K562 (cell line): ENCODE measurements around the gene SMCHD1. TPM values are rescaled to one million over a fixed set of nuclear protein-coding genes. Genes with fewer than 3 reads are reported as not detected.

Experiments
- ETV5 ChIP-seq: sonication (generic); formaldehyde crosslinking; IDR thresholded peaks from 2 replicates; pipeline ENCODE4 v1.4.0; 2020; ENCODE audit warnings: low read depth, mild to moderate bottlenecking, missing genetic modification reagents
- IFI16 ChIP-seq: fragments of 250-450 bp; sonication (Bioruptor Pico); IDR thresholded peaks from 2 replicates; pipeline ENCODE4 v2.1.2; 2022; ENCODE audit warnings: mild to moderate bottlenecking, inconsistent platforms
- KLF16 ChIP-seq: IDR thresholded peaks from 2 replicates; pipeline ENCODE4 v1.6.1; 2016; ENCODE audit warnings: antibody characterized with exemption
- STAT5B ChIP-seq: fragments of 250-450 bp; sonication (Bioruptor Pico); IDR thresholded peaks from 2 replicates; pipeline ENCODE4 v1.8.0; 2021; ENCODE audit warnings: mild to moderate bottlenecking, inconsistent platforms
- ZBTB17 ChIP-seq: fragments of 450-650 bp; formaldehyde crosslinking; IDR thresholded peaks from 2 replicates; pipeline ENCODE4 v1.4.0; 2020; ENCODE audit warnings: mild to moderate bottlenecking
- ZNF184 ChIP-seq: sonication (generic); formaldehyde crosslinking; IDR thresholded peaks from 2 replicates; pipeline ENCODE4 v1.5.0; 2020; ENCODE audit warnings: missing genetic modification reagents
- ZNF830 ChIP-seq: fragments of 250-450 bp; sonication (Bioruptor Pico); IDR thresholded peaks from 2 replicates; pipeline ENCODE4 v1.5.0; 2021; ENCODE audit warnings: mild to moderate bottlenecking
- polyA plus RNA-seq, 8 experiments: library from polyadenylated mRNA; depleted of rRNA in 4 of 8; stranded (reverse) in 5 of 8; unstranded in 3 of 8; fragments of >200 nt; fragmentation: Nextera tagmentation in 2 of 8; fragmentation: Illumina TruSeq in 1 of 8; extraction: Ambion mirVana in 2 of 8; extraction: Trizol in 1 of 8; gene quantifications; 2 replicates each; pipeline versions ENCODE4 v1.2.1 to v1.2.3, GENCODE V29; 2011 to 2014; ENCODE audit warnings: inconsistent platforms in 1 of 8, missing spikeins in 1 of 8
- total RNA-seq, 7 experiments: library from RNA; depleted of rRNA in 6 of 7; stranded (reverse); fragments of >200 nt in 6 of 7; fragmentation: Illumina TruSeq in 2 of 7; extraction: Trizol in 2 of 7; gene quantifications; 2 replicates each; pipeline versions ENCODE4 v1.2.1 to v1.2.3, GENCODE V29; 2011 to 2021; ENCODE audit warnings: low replicate concordance in 1 of 7
- TF ChIP-seq, protein P1 (sequence below): sonication (generic); formaldehyde crosslinking; IDR thresholded peaks from 2 replicates; pipeline ENCODE4 v1.8.0; 2023; ENCODE audit warnings: mild to moderate bottlenecking, missing genetic modification reagents
- TF ChIP-seq, protein P2 (sequence below): fragments of 450-650 bp; IDR thresholded peaks from 2 replicates; pipeline ENCODE4 v1.6.1; 2017; ENCODE audit warnings: antibody characterized with exemption, mild to moderate bottlenecking
- TF ChIP-seq, protein P3 (sequence below): IDR thresholded peaks from 3 replicates; pipeline ENCODE4 v1.6.1; 2011; ENCODE audit warnings: borderline replicate concordance, mild to moderate bottlenecking; ENCODE audit not compliant: insufficient read length, insufficient read depth
- TF ChIP-seq, protein P4 (sequence below): sonication (generic); formaldehyde crosslinking; IDR thresholded peaks from 2 replicates; pipeline ENCODE4 v1.8.0; 2022; ENCODE audit warnings: mild to moderate bottlenecking, missing genetic modification reagents

Gene SMCHD1
- total and polyA plus RNA-seq, 9 of the 15 experiments (the other 6 are each of a cell fraction or from before 2014, with no cell fraction given) = 6.3 to 144 (median 72.7) TPM

DNA sequence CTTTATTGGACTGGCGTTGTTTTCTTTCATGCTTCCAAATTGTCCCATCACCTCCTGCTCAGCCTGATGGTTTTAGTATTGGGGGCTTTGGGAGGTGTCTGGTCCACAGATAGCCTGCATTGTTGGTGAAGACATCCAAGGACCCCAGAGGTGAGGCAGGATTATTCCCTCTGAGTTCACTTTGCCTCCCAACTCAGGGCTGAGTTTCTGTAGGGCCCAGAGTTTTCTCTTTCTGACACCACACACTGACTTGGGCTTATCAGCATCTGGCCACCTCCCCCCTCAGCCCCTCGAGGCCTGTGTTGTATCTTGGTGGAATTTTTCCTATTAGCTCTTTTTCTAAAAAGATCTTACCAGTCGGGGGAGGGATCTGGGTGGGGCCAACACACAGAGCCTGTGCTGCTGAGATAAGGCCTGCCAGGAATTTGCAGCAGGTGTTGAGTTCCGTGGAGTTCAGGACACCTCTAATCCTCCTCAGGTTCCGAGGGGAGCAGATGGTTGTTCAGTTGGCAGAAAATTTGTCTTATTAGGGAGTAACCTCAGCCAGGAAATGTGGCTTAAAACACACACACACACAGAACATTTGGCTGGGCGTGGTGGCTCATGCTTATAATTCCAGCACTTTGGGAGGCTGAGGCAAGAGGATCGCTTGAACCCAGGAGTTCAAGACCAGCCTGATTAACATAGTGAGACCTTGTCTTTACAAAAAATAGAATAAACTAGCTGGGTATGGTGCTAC lies 198.6 kb downstream of the SMCHD1 start (continued):
- TF ChIP-seq, protein P1, sequence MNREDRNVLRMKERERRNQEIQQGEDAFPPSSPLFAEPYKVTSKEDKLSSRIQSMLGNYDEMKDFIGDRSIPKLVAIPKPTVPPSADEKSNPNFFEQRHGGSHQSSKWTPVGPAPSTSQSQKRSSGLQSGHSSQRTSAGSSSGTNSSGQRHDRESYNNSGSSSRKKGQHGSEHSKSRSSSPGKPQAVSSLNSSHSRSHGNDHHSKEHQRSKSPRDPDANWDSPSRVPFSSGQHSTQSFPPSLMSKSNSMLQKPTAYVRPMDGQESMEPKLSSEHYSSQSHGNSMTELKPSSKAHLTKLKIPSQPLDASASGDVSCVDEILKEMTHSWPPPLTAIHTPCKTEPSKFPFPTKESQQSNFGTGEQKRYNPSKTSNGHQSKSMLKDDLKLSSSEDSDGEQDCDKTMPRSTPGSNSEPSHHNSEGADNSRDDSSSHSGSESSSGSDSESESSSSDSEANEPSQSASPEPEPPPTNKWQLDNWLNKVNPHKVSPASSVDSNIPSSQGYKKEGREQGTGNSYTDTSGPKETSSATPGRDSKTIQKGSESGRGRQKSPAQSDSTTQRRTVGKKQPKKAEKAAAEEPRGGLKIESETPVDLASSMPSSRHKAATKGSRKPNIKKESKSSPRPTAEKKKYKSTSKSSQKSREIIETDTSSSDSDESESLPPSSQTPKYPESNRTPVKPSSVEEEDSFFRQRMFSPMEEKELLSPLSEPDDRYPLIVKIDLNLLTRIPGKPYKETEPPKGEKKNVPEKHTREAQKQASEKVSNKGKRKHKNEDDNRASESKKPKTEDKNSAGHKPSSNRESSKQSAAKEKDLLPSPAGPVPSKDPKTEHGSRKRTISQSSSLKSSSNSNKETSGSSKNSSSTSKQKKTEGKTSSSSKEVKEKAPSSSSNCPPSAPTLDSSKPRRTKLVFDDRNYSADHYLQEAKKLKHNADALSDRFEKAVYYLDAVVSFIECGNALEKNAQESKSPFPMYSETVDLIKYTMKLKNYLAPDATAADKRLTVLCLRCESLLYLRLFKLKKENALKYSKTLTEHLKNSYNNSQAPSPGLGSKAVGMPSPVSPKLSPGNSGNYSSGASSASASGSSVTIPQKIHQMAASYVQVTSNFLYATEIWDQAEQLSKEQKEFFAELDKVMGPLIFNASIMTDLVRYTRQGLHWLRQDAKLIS = peak; percentile 88
- no peak for TF ChIP-seq ZNF830
- no peak for TF ChIP-seq IFI16 (CRISPR knock-in tag)
- TF ChIP-seq, protein P2, sequence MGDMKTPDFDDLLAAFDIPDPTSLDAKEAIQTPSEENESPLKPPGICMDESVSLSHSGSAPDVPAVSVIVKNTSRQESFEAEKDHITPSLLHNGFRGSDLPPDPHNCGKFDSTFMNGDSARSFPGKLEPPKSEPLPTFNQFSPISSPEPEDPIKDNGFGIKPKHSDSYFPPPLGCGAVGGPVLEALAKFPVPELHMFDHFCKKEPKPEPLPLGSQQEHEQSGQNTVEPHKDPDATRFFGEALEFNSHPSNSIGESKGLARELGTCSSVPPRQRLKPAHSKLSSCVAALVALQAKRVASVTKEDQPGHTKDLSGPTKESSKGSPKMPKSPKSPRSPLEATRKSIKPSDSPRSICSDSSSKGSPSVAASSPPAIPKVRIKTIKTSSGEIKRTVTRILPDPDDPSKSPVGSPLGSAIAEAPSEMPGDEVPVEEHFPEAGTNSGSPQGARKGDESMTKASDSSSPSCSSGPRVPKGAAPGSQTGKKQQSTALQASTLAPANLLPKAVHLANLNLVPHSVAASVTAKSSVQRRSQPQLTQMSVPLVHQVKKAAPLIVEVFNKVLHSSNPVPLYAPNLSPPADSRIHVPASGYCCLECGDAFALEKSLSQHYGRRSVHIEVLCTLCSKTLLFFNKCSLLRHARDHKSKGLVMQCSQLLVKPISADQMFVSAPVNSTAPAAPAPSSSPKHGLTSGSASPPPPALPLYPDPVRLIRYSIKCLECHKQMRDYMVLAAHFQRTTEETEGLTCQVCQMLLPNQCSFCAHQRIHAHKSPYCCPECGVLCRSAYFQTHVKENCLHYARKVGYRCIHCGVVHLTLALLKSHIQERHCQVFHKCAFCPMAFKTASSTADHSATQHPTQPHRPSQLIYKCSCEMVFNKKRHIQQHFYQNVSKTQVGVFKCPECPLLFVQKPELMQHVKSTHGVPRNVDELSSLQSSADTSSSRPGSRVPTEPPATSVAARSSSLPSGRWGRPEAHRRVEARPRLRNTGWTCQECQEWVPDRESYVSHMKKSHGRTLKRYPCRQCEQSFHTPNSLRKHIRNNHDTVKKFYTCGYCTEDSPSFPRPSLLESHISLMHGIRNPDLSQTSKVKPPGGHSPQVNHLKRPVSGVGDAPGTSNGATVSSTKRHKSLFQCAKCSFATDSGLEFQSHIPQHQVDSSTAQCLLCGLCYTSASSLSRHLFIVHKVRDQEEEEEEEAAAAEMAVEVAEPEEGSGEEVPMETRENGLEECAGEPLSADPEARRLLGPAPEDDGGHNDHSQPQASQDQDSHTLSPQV = peak; percentile 44; the same call in 1 of the 2 replicates
- no peak for TF ChIP-seq STAT5B (CRISPR knock-in tag)
- peak; percentile 48; the same call in 1 of the 2 replicates for TF ChIP-seq ETV5 (CRISPR knock-in tag)
- no peak for TF ChIP-seq ZBTB17 (CRISPR knock-in tag)
- TF ChIP-seq, protein P3, sequence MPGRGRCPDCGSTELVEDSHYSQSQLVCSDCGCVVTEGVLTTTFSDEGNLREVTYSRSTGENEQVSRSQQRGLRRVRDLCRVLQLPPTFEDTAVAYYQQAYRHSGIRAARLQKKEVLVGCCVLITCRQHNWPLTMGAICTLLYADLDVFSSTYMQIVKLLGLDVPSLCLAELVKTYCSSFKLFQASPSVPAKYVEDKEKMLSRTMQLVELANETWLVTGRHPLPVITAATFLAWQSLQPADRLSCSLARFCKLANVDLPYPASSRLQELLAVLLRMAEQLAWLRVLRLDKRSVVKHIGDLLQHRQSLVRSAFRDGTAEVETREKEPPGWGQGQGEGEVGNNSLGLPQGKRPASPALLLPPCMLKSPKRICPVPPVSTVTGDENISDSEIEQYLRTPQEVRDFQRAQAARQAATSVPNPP = no peak
- TF ChIP-seq KLF16 = peak; percentile 98
- TF ChIP-seq ZNF184 = no peak
- TF ChIP-seq, protein P4, sequence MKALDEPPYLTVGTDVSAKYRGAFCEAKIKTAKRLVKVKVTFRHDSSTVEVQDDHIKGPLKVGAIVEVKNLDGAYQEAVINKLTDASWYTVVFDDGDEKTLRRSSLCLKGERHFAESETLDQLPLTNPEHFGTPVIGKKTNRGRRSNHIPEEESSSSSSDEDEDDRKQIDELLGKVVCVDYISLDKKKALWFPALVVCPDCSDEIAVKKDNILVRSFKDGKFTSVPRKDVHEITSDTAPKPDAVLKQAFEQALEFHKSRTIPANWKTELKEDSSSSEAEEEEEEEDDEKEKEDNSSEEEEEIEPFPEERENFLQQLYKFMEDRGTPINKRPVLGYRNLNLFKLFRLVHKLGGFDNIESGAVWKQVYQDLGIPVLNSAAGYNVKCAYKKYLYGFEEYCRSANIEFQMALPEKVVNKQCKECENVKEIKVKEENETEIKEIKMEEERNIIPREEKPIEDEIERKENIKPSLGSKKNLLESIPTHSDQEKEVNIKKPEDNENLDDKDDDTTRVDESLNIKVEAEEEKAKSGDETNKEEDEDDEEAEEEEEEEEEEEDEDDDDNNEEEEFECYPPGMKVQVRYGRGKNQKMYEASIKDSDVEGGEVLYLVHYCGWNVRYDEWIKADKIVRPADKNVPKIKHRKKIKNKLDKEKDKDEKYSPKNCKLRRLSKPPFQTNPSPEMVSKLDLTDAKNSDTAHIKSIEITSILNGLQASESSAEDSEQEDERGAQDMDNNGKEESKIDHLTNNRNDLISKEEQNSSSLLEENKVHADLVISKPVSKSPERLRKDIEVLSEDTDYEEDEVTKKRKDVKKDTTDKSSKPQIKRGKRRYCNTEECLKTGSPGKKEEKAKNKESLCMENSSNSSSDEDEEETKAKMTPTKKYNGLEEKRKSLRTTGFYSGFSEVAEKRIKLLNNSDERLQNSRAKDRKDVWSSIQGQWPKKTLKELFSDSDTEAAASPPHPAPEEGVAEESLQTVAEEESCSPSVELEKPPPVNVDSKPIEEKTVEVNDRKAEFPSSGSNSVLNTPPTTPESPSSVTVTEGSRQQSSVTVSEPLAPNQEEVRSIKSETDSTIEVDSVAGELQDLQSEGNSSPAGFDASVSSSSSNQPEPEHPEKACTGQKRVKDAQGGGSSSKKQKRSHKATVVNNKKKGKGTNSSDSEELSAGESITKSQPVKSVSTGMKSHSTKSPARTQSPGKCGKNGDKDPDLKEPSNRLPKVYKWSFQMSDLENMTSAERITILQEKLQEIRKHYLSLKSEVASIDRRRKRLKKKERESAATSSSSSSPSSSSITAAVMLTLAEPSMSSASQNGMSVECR (CRISPR knock-in tag) = 0 out of 2 replicates have a peak, but pooled peaks have one; percentile 28
